ENCODE results near the gene EIF1B. TPM values are rescaled to one million over a fixed set of nuclear protein-coding genes. Genes with fewer than 3 reads are reported as not detected.

The EIF1B gene
- total and polyA plus RNA-seq, 2 of the 13 experiments (the other 11 are each of a cell fraction or from before 2014, with no cell fraction given), result 12.7 to 29.1 TPM

- TF ChIP-seq SOX13 (IDR thresholded peaks at IDR 0.05) (no peak), SOX13 (CRISPR knock-in tag; conservative IDR thresholded peaks at IDR 0.05 in 1 of 2, IDR thresholded peaks at IDR 0.05 in 1 of 2) (no peak), POLR2G (IDR thresholded peaks at IDR 0.05; ENCODE audit: low read depth, low read length) (peak; percentile 35; the same call in 1 of the 2 replicates), ZNF331 (CRISPR knock-in tag; IDR thresholded peaks at IDR 0.05) (no peak), MEF2D (CRISPR knock-in tag; IDR thresholded peaks at IDR 0.05) (no peak), HDAC2 (CRISPR knock-in tag; IDR thresholded peaks at IDR 0.05) (no peak), ZNF589 (CRISPR knock-in tag; conservative IDR thresholded peaks at IDR 0.05) (no peak), POLR2AphosphoS5 (IDR thresholded peaks at IDR 0.05; ENCODE audit: low read depth, low read length) (peak; percentile 45; the same call in 1 of the 2 replicates), HNF4G (IDR thresholded peaks at IDR 0.05; ENCODE audit: borderline replicate concordance, low read depth, low read length) (peak; percentile 22; the same call in 1 of the 2 replicates), HNF4G (CRISPR knock-in tag; IDR thresholded peaks at IDR 0.05; ENCODE audit: borderline replicate concordance, low read depth) (no peak), LBX2 (CRISPR knock-in tag; IDR thresholded peaks at IDR 0.05; ENCODE audit: borderline replicate concordance) (no peak), PCBP1 (IDR thresholded peaks at IDR 0.05; ENCODE audit: borderline replicate concordance, low read depth, low read length) (no peak), UBTF (CRISPR knock-in tag; IDR thresholded peaks at IDR 0.05) (no peak), E2F5 (CRISPR knock-in tag; conservative IDR thresholded peaks at IDR 0.05) (no peak), ZNF709 (CRISPR knock-in tag; IDR thresholded peaks at IDR 0.05) (no peak), KAT2B (IDR thresholded peaks at IDR 0.05; ENCODE audit: borderline replicate concordance, low read depth, low read length) (no peak), NBN (conservative IDR thresholded peaks at IDR 0.05) (no peak), BORCS8-MEF2B (CRISPR knock-in tag; IDR thresholded peaks at IDR 0.05) (0 out of 2 replicates have a peak, but pooled peaks have one; percentile 28)
These were observed 4.7 kb downstream of the EIF1B start (continued) for GRCh38 chr3:40313975-40314860.

Measured in HepG2 (cell line).